GM13976 (cell line): ENCODE measurements around the gene ZNF821.

Experiments
- DNase-seq: peaks from one replicate; pipeline ENCODE4 v3.0.0; 2012; ENCODE audit warnings: low spot score
- in situ Hi-C: fragments of 300-500 bp; cut with MboI; formaldehyde crosslinking; loops from one replicate; pipeline ENCODE4 v1.12.0; 2022; ENCODE audit warnings: low sequenced_read_pairs, mixed read lengths, inconsistent platforms; ENCODE audit not compliant: unreplicated experiment
- TF ChIP-seq, protein P1 (sequence below): IDR thresholded peaks from 2 replicates; pipeline ENCODE4 v1.5.1; 2012; ENCODE audit warnings: borderline replicate concordance, mild to moderate bottlenecking; ENCODE audit not compliant: insufficient read depth; ENCODE audit errors: extremely low read depth, missing control alignments, control extremely low read depth

Gene ZNF821

DNA sequence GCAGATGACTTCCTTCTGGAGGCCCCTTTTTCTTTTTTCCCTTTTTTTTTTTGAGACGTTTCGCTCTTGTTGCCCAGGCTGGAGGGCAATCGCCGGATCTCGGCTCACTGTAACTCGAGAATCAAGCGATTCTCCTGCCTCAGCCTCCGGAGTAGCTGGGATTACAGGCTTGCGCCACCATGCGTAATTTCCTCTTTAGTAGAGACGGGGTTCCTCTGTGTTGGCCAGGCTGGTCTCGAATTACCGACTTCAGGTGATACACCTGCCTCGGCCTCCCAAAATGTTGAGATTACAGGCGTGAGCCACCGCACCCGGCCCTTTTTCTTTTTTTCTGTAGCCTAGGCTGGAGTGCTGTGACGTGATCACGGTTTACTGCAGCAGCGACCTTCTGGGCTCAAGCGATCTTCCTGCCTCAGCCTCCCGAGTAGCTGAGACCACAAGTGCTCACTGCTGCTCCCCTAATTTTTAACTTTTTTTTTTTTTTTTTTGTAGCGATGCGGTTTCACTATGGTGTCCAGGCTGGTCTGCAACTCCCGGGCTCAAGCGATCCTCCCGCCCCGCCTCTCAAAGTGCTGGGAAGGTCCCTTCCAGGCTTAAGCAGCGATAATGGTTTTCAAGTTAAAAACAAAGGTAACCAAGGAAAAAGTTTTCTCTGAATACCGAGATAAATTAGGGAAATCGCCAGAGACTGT is 10.4 kb upstream of the ZNF821 start:
- no peak for DNase-seq

DNA sequence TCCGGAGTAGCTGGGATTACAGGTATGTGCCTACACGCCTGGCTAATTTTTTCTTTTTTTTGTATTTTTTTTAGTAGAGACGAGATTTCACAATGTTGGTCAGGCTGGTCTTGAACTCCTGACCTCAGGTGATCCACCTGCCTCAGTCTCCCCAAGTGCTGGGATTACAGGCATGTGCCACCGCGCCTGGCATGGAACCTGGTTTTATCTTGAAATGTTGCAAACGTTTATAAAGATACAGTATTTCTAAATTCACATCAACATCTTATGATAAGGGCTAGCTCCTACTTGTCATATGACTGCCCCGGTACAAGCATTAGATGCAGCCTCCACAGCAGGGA is 9.9 kb upstream of the ZNF821 start:
- TF ChIP-seq, protein P1, sequence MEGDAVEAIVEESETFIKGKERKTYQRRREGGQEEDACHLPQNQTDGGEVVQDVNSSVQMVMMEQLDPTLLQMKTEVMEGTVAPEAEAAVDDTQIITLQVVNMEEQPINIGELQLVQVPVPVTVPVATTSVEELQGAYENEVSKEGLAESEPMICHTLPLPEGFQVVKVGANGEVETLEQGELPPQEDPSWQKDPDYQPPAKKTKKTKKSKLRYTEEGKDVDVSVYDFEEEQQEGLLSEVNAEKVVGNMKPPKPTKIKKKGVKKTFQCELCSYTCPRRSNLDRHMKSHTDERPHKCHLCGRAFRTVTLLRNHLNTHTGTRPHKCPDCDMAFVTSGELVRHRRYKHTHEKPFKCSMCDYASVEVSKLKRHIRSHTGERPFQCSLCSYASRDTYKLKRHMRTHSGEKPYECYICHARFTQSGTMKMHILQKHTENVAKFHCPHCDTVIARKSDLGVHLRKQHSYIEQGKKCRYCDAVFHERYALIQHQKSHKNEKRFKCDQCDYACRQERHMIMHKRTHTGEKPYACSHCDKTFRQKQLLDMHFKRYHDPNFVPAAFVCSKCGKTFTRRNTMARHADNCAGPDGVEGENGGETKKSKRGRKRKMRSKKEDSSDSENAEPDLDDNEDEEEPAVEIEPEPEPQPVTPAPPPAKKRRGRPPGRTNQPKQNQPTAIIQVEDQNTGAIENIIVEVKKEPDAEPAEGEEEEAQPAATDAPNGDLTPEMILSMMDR: no peak
- in situ Hi-C loops: no loop called here
- peak; percentile 38 for DNase-seq

More for the DNA sequence above, 10.4 kb upstream of the ZNF821 start:
- TF ChIP-seq, protein P1: peak; percentile 22
- in situ Hi-C loops: no loop called here

DNA sequence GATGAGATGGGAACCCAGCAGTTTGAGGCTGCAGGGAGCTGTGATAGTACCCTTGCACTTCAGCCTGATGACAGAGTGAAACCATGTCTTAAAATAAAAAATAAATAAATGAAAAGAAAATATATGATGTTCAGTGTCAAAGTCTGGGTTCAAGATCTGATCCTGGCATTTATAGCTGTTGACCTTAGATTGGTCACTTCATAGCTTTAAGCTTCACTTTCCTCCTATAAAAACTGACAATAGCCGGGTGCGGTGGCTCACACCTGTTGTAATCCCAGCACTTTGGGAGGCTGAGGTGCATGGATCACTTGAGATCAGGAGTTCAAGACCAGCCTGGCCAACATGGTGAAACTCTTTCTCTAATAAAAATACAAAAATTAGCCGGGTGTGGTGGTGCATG is 5.2 kb upstream of the ZNF821 start:
- no peak for DNase-seq
- TF ChIP-seq, protein P1: no peak
- in situ Hi-C loops: no loop called here

DNA sequence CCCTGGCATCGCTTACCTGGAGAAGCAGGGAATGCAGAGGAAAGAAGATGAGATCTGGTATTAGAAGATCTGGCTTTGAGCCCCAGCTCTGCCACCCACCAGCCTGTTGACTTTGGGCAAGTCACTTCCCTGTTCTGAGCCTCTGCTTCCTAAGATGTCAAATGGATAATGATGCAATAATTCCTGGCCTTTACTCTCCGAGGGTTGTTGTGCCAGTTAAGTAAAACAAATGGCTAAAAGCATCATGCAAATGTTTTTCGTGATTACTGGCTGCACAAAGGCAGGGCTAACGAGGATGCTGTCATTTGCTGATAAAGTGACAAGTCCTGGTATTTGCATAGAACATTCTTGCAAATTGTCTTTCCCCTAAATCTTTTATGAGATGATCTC is 1.3 kb upstream of the ZNF821 start:
- DNase-seq: no peak
- in situ Hi-C loops: no loop called here
- TF ChIP-seq, protein P1: no peak

DNA sequence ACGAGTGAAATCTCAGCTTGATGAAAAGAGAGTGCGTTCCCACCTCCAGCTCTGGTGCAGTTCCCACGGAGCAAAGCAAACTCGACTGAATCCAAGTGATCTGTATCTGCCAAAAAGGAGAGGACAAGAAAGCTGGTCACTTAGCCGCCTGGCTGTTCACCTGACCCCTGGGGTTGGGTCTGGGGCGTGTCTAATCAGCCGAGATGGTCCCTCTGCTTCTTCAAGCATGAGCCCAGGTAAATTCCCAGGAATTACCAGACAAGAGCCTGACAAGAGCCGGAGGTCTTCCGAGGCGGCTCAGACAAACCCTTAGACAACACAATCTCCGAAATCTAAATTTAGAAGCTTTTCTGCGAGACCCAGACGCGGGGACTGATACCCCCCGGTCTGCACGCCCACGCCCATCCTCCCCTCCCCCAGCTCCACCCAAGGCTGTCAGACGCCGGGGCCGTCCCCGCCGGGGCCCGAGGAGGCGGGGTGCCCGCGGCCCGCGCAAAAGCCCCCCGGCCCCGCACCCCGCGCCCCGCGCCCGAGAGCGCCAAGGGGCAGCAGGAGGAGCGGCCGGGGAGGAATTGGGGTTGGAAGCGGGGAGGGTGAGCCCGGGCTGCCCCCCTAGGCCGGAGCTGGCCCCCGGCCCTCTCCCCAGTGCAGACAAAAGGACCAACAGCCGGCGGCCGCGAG is 674 bp downstream of the ZNF821 start:
- DNase-seq: peak; percentile 68
- TF ChIP-seq, protein P1: peak; percentile 43
- in situ Hi-C loops: no loop called here

DNA sequence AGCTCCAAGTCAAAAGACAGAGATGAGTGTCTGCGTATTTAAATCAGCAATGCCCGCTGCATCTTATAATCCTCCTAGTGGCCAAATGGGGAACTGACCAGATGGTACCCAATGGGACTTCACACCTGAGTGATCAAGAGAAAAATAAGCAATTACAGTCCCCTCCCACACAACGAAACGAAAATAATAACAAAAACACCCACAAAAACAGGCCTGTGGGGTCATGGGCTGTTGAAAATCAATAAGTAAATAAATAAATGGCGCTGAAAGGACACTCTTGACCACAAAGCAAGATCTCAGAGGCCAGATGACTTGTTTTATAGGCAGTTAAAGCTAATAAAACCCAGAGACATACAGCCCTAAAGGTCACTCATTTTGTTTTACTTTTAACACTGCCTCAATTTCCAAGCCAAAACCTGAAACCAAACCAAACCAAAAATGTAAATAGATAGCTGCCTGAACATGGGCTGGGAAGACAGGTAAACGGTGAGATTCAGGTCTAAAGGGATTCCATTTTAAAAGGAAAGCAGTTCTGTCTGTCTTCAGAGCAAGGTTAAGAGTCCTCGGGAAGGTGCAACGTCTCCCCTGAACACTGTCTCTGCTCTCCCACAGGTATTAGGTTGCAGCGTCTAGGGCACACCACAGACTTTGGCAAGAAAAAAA is 1.3 kb downstream of the ZNF821 start:
- DNase-seq: peak; percentile 82
- in situ Hi-C loops: no loop called here
- TF ChIP-seq, protein P1: peak; percentile 66
